ENCODE measurements around the gene NFKB1. TPM values are rescaled to one million over a fixed set of nuclear protein-coding genes. Genes with fewer than 3 reads are reported as not detected.

The NFKB1 gene
- total RNA-seq, 8 experiments from 2014 or later, result 5.0 to 45.7 (median 10.2) TPM

DNA sequence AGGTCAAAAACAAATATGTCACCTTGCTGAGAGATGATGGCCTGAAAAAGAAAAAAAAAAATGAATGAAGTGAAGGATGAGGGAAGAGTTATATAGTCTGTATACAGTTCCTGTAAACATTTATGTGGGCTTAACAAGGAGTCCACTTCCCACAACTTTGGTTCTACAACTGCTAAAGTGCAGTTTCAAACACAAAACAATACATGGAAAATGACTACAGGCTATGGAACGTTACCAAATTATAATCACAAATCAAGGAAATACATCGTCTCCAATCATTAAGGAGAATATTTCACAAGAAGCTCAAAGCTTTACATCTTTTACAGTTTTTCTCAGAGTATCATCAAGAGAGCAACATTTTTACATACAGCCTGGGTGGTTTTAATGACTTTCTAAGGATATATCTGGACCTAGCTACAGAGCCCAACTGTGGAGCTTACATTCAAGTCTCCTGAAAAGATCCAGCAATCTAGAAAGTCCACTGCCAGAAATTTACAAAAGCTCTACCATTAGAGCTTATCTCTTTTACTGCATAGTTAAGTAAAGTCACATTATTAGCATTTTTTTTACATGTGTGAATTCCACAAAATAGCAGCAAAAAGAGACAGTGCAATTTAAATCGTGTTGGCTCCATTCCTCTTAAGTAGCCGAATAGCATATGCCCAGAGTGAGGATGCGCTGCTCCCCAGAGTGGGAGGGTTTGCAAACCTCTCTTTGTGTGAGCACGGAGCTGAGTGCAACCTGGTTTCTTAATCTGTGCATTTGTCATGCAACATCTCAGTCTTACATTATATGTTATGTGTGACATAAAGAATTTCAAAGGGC lies 131.3 kb downstream of the NFKB1 start:
- peak in 3 of 8 experiments; percentile 54 to 84 (median 61) for ATAC-seq (replicated peaks in 6 of 8)
- H3K4me3 ChIP-seq, result no peak overlapping the region
- in situ Hi-C loops (cut with MboI; ENCODE audit: low pct_unique_long_range_greater_than_20kb in 2 of 9, low sequenced_read_pairs in 9 of 9, unreplicated experiment in 9 of 9), result no loop called here
- H3K4me1 ChIP-seq (replicated peaks in 1 of 2), result peaks cover 3% of the 10 kb centered on the region in 2 donors
- no peak overlapping the region for H3K27ac ChIP-seq
- WGBS, 10 experiments, result 8 to 100% (median 67%) methylated on average over 1 to 6 of the region's 6 CpGs; no CpG with 5 or more reads in 1 of the 10 experiments

DNA sequence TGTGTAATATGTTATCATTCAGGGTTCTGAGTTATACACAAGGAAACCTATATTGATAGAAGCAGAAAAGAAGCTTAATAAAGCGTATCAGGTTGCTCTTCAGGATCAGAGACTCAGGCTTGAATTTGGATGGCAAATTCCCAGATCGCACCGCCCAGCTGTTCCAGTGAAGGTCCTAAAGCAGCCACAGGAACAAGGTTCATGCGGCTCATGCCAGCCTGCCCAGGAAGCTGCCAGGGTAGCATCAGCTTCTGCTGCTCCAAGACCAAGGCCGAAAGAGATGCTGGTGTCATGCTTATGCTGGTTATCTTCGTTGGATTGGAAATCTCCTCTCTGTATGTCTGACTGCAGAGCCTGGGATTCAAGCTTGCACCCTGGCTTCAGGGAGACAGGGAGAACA lies 131.9 kb downstream of the NFKB1 start:
- in situ Hi-C loops (cut with MboI; ENCODE audit: low pct_unique_long_range_greater_than_20kb in 2 of 9, low sequenced_read_pairs in 9 of 9, unreplicated experiment in 9 of 9), result no loop called here
- Histone ChIP-seq H3K27ac (no peak overlapping the region), H3K4me3 (no peak overlapping the region), H3K4me1 (replicated peaks in 1 of 2) (peaks cover 3% of the 10 kb centered on the region in 2 donors)
- no peak for ATAC-seq (replicated peaks in 6 of 8)
- WGBS, 10 experiments, result 58 to 100% (median 81%) methylated on average over 2 to 6 of the region's 6 CpGs; no CpG with 5 or more reads in 3 of the 10 experiments

DNA sequence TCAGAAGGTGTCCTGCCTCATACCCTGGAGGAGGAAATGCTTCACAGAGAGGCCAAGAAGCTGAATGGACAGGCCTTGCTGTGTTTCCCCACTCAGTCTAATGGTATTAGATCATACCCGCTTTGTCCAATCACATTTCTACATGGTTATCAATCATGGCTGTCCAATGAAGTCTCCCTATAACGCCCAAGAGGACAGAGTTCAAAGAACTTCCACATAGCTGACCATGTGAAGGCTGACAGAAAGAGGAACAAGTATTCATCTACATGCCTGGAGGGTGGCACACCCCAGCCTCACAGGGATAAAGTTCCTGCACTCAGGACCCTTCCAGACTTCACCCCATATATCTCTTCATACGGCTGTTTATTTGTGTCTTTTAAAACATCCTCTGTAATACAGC lies 136.2 kb downstream of the NFKB1 start:
- H3K4me1 ChIP-seq (replicated peaks in 1 of 2), result peaks cover 3 to 4% of the 10 kb centered on the region in 2 donors
- no peak overlapping the region for H3K4me3 ChIP-seq
- no peak overlapping the region for H3K27ac ChIP-seq
- no peak for ATAC-seq (replicated peaks in 6 of 8)
- in situ Hi-C loops (cut with MboI; ENCODE audit: low pct_unique_long_range_greater_than_20kb in 2 of 9, low sequenced_read_pairs in 9 of 9, unreplicated experiment in 9 of 9), result no loop called here
- 50 to 93% (median 79%) methylated on average over 1 to 3 of the region's 3 CpGs; no CpG with 5 or more reads in 4 of the 10 experiments for WGBS, 10 experiments

DNA sequence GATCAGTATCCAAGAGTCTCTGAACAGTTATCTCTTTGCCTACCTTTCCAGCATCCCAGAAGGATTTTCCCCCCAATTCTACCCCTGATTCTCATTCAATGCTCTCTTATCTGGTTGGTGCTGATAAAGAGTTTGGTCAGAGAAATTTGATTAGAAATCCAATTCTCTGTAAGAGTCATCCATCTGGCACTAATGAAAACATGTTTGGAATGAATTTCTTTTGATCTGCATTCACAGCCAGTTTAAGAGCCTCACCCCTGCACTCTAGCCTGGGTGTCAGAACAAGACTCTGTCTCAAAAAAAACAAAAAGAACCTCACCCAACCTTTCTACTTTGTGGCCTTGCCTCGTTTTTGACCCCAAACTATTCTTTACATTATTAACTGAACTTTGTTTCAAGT lies 137.5 kb downstream of the NFKB1 start:
- H3K4me3 ChIP-seq, result no peak overlapping the region
- WGBS, 10 experiments, result 0 to 100% (median 82%) methylated on average over 1 of the region's 1 CpG; no CpG with 5 or more reads in 3 of the 10 experiments
- H3K27ac ChIP-seq, result no peak overlapping the region
- in situ Hi-C loops (cut with MboI; ENCODE audit: low pct_unique_long_range_greater_than_20kb in 2 of 9, low sequenced_read_pairs in 9 of 9, unreplicated experiment in 9 of 9), result no loop called here
- H3K4me1 ChIP-seq (replicated peaks in 1 of 2), result peaks cover 3 to 4% of the 10 kb centered on the region in 2 donors
- ATAC-seq (replicated peaks in 6 of 8), result peak in 2 of 8 experiments; percentile 40 to 64

DNA sequence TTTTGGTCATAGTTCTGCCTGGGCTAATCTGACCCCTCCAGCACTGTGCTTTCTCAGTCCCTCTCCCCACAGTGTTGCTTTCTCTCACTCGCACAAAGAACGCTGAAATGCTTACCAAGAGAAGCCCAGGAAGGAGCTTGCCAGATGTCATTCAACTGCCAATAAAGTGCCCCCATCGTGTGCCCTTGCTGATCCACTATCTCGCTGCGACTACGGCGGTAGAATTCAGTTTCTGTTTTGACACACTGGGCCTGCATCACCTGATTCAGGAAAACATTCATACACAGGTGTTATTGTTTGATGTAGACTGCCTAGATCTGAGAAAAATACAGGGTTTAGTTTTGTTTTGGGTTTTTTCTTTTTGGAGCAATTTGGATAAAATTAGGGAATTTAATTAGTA lies 138.4 kb downstream of the NFKB1 start:
- WGBS, 10 experiments, result 80 to 100% (median 97%) methylated on average over 1 to 7 of the region's 7 CpGs
- no peak overlapping the region for H3K4me3 ChIP-seq
- peaks cover 3 to 4% of the 10 kb centered on the region in 2 donors for H3K4me1 ChIP-seq (replicated peaks in 1 of 2)
- H3K27ac ChIP-seq, result no peak overlapping the region
- ATAC-seq (replicated peaks in 6 of 8), result no peak
- in situ Hi-C loops (cut with MboI; ENCODE audit: low pct_unique_long_range_greater_than_20kb in 2 of 9, low sequenced_read_pairs in 9 of 9, unreplicated experiment in 9 of 9), result no loop called here

DNA sequence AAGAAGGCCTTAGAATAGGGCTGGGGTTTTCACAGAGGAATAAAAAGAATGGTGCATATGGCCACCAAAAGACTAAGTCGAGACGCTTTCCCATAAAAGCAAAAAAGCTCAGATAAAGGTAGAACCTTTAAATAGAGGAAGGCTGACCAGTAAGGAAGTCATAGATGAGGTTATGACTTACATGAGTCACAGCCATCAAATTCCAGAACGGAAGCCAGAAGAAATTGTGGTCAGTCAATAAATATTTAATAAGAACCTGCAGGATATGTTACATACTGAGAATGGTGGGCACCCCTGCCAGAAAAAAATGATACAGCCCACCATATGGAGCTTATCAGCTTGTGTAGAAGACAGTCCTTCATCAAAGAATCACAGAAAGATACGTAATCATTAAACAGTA lies 139.5 kb downstream of the NFKB1 start:
- 77 to 100% (median 93%) methylated on average over 1 to 4 of the region's 4 CpGs; no CpG with 5 or more reads in 1 of the 10 experiments for WGBS, 10 experiments
- peaks cover 3 to 4% of the 10 kb centered on the region in 2 donors for H3K4me1 ChIP-seq (replicated peaks in 1 of 2)
- no peak for ATAC-seq (replicated peaks in 6 of 8)
- H3K4me3 ChIP-seq, result no peak overlapping the region
- in situ Hi-C loops (cut with MboI; ENCODE audit: low pct_unique_long_range_greater_than_20kb in 2 of 9, low sequenced_read_pairs in 9 of 9, unreplicated experiment in 9 of 9), result no loop called here
- no peak overlapping the region for H3K27ac ChIP-seq

DNA sequence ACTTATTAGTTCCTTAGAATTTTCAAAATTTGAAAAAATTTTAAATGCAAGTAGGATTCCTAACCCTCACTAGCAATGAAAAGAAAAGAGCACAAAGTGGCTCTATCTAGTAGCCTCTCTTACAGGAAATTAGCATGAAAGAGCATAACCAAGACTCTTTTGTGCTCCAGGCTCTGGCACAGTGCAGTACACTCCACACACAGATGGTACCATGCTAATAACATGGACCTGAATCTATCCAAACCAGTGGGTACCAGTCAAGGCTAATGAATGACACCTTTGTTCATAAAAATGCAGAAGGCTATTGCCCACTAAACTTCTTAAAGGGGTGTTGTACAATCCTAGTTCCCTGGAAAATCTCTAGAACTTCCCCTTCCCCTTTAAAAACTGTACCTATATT lies 140.6 kb downstream of the NFKB1 start:
- Histone ChIP-seq H3K27ac (no peak overlapping the region), H3K4me1 (replicated peaks in 1 of 2) (peaks cover 3 to 4% of the 10 kb centered on the region in 2 donors), H3K4me3 (no peak overlapping the region)
- peak in 5 of 8 experiments; percentile 57 to 81 (median 75) for ATAC-seq (replicated peaks in 6 of 8)
- in situ Hi-C loops (cut with MboI; ENCODE audit: low pct_unique_long_range_greater_than_20kb in 2 of 9, low sequenced_read_pairs in 9 of 9, unreplicated experiment in 9 of 9), result no loop called here

DNA sequence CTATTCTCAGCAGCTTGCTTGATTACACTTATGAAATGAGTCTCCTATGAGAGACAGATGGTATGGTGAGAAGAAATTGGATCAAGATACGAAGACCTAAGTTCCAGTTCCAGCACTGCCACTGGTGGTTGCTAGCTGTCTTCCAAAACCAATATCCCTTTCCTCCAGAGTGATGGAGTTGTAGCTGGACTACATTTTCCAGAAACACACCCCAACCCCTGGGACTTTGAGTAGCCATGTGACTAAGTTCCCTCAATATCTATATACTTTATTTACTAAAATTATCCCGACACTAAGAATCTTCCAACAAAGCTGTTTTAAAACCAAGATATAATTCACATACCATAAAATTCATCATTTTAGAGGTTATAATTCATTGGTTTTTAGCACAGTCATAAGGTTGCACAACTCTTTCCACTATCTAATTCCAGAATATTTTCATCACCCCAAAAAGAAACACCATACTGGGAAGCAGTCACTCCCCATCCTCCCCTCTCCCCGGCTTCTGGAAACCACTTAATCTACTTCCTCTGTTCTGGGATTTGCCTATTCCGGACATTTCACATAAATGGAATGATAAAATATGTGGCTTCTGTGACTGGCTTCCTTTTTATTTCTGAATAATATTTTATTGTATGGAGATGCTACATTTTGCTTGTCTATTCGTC lies 141.6 kb downstream of the NFKB1 start:
- Histone ChIP-seq H3K27ac (no peak overlapping the region), H3K4me1 (replicated peaks in 1 of 2) (peaks cover 3 to 4% of the 10 kb centered on the region in 2 donors), H3K4me3 (no peak overlapping the region)
- WGBS, 10 experiments, result 48 to 100% (median 84%) methylated on average over 1 to 5 of the region's 5 CpGs
- in situ Hi-C loops (cut with MboI; ENCODE audit: low pct_unique_long_range_greater_than_20kb in 2 of 9, low sequenced_read_pairs in 9 of 9, unreplicated experiment in 9 of 9), result no loop called here
- ATAC-seq (replicated peaks in 6 of 8), result peak in 1 of 8 experiments; percentile 21

DNA sequence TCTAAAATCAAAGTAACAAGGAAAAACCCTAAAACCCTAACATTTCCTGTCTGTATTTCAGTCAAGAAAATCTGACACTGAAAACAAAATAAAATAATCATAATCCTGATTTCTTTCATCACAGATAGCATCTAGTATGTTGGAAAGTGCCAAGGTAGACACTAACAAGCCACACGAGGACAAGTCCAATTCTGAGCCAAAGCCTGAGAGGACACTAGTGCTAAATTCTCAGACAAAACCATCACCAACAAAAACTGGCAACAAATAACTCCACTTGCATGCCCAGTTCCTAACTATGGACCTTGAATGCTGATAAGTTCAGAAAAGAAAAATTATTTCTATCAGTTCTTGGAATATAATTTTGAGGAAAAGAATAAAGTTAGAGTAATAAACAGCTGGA lies 146.0 kb downstream of the NFKB1 start:
- no peak overlapping the region for H3K4me3 ChIP-seq
- H3K4me1 ChIP-seq (replicated peaks in 1 of 2), result peaks cover 0 to under 1% of the 10 kb centered on the region in 2 donors
- 13 to 100% (median 81%) methylated on average over 1 of the region's 1 CpG; no CpG with 5 or more reads in 4 of the 10 experiments for WGBS, 10 experiments
- in situ Hi-C loops (cut with MboI; ENCODE audit: low pct_unique_long_range_greater_than_20kb in 2 of 9, low sequenced_read_pairs in 9 of 9, unreplicated experiment in 9 of 9), result no loop called here
- ATAC-seq (replicated peaks in 6 of 8), result no peak
- H3K27ac ChIP-seq, result no peak overlapping the region

DNA sequence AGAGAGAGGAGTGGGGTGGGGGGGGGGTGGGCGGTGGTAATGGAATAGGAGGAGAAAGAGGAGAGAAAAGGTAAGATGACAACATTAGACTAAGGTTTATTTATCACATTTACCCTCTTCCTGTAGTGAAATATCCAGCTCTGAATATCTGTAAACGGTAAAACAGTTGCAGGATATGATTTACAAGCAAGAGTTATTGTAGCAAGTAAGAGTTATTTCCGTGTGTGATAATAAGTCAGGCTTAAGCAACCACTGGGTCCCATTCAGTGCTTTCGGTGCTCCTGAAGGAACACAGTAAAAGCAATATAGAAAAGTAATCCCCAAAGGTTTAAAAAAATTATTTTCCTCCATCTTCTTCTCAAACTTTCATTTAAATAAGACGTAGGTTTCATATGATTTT lies 156.0 kb downstream of the NFKB1 start:
- WGBS, 10 experiments, result 0 to 100% (median 78%) methylated on average over 1 to 5 of the region's 5 CpGs
- Histone ChIP-seq H3K4me1 (replicated peaks in 1 of 2) (no peaks in the 10 kb centered on the region), H3K27ac (no peak overlapping the region), H3K4me3 (no peak overlapping the region)
- in situ Hi-C loops (cut with MboI; ENCODE audit: low pct_unique_long_range_greater_than_20kb in 2 of 9, low sequenced_read_pairs in 9 of 9, unreplicated experiment in 9 of 9), result no loop called here
- ATAC-seq (replicated peaks in 6 of 8), result no peak

DNA sequence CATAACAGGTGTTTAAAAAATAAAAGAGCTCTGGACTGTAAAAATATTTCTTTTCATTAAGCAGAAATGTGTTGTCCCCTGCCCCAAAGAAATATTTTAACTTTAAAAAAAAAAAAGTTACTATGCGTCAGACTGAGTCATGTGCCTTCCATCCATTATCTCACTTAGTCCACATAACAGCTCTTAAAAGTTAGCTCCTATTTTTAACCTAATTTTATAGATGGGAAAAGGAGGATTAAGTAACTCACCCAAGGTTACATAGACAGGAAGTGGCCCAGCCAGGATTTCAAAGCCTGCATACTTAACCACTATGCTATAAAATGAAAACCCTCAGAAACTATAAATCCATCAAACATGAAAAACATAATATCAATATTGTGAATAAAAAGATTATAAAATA lies 161.9 kb downstream of the NFKB1 start:
- Histone ChIP-seq H3K4me3 (no peak overlapping the region), H3K4me1 (replicated peaks in 1 of 2) (no peaks in the 10 kb centered on the region), H3K27ac (no peak overlapping the region)
- in situ Hi-C loops (cut with MboI; ENCODE audit: low pct_unique_long_range_greater_than_20kb in 2 of 9, low sequenced_read_pairs in 9 of 9, unreplicated experiment in 9 of 9), result no loop called here
- no peak for ATAC-seq (replicated peaks in 6 of 8)
- 29 to 100% (median 87%) methylated on average over 1 of the region's 1 CpG; no CpG with 5 or more reads in 2 of the 10 experiments for WGBS, 10 experiments

DNA sequence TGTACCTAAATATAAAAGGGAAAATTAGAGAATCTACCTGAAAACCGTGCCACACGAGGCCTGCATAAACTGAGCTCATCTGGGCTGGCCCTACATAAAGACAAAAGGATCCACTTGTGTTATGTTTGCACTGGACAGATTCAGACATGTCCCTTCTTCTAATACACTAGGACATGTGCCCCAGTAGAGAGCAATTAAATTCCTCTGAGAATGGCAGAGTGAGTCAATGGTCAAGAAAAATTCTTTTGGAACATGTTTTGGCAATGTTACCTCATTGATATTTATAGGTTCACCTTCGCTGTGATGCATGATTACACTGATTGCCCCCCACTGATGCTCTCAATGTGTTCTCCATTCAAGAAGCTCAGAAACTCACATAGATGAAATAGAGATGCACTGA lies 164.4 kb downstream of the NFKB1 start:
- H3K4me3 ChIP-seq, result no peak overlapping the region
- H3K4me1 ChIP-seq (replicated peaks in 1 of 2), result no peaks in the 10 kb centered on the region
- WGBS, 10 experiments, result 64 to 100% (median 83%) methylated on average over 1 to 3 of the region's 3 CpGs; no CpG with 5 or more reads in 1 of the 10 experiments
- H3K27ac ChIP-seq, result no peak overlapping the region
- in situ Hi-C loops (cut with MboI; ENCODE audit: low pct_unique_long_range_greater_than_20kb in 2 of 9, low sequenced_read_pairs in 9 of 9, unreplicated experiment in 9 of 9), result no loop called here
- ATAC-seq (replicated peaks in 6 of 8), result peak in 1 of 8 experiments; percentile 30
